Loucy (cell line): ENCODE results near the gene C19orf12.

Experiments used
- H2AFZ ChIP-seq: fragments of 200-600 bp; sonication (generic); 2 replicates; pipeline ENCODE4 v1.6.0; 2016; ENCODE audit warnings: antibody characterized with exemption, mild to moderate bottlenecking, low read length, moderate library complexity
- H3F3A ChIP-seq: fragments of 200-600 bp; 2 replicates; pipeline ENCODE4 v1.6.0; 2016; ENCODE audit warnings: antibody characterized with exemption, low read depth, mild to moderate bottlenecking
- H3K27me3 ChIP-seq: fragments of 200-600 bp; sonication (generic); 2 replicates; pipeline ENCODE4 v1.6.1; 2014; ENCODE audit warnings: low read length, mild to moderate bottlenecking; ENCODE audit not compliant: insufficient read depth, poor library complexity, severe bottlenecking
- H3K36me3 ChIP-seq: fragments of 200-600 bp; sonication (generic); 2 replicates; pipeline ENCODE4 v1.6.1; 2016; ENCODE audit warnings: low read length; ENCODE audit not compliant: insufficient read depth
- H3K4me1 ChIP-seq: fragments of 200-600 bp; sonication (generic); 2 replicates; pipeline ENCODE4 v1.5.1; 2014; ENCODE audit warnings: low read length, mild to moderate bottlenecking; ENCODE audit not compliant: insufficient read depth, poor library complexity, severe bottlenecking
- H3K4me2 ChIP-seq: fragments of 200-600 bp; sonication (generic); 2 replicates; pipeline ENCODE4 v1.6.0; 2014; ENCODE audit warnings: antibody characterized with exemption, low read length, low read depth, mild to moderate bottlenecking; ENCODE audit not compliant: poor library complexity, severe bottlenecking
- H3K4me3 ChIP-seq: fragments of 200-600 bp; sonication (generic); 2 replicates; pipeline ENCODE4 v1.5.1; 2014; ENCODE audit warnings: low read length, mild to moderate bottlenecking, mixed read lengths; ENCODE audit not compliant: poor library complexity, severe bottlenecking
- H3K79me2 ChIP-seq: fragments of 200-600 bp; sonication (generic); 2 replicates; pipeline ENCODE4 v1.6.1; 2014; ENCODE audit warnings: low read length; ENCODE audit not compliant: insufficient read depth
- H3K9ac ChIP-seq: fragments of 200-600 bp; sonication (generic); 2 replicates; pipeline ENCODE4 v1.6.0; 2014; ENCODE audit warnings: mild to moderate bottlenecking, low read depth, low read length, moderate library complexity; ENCODE audit not compliant: poor library complexity, severe bottlenecking
- H3K9me2 ChIP-seq: fragments of 200-600 bp; sonication (generic); replicated peaks from 2 replicates; pipeline ENCODE4 v1.6.1; 2016; ENCODE audit warnings: low read depth, low read length, mixed read lengths
- H3K9me3 ChIP-seq: fragments of 200-600 bp; sonication (generic); 2 replicates; pipeline ENCODE4 v1.6.1; 2014; ENCODE audit warnings: mild to moderate bottlenecking, antibody characterized with exemption, low read length, low read depth; ENCODE audit not compliant: insufficient read depth
- H4K20me1 ChIP-seq: fragments of 200-600 bp; sonication (generic); 2 replicates; pipeline ENCODE4 v1.6.0; 2014; ENCODE audit warnings: antibody characterized with exemption, low read length, mild to moderate bottlenecking; ENCODE audit not compliant: insufficient read depth, poor library complexity, severe bottlenecking
- EZH2phosphoT487 ChIP-seq: fragments of 200-600 bp; IDR thresholded peaks from 2 replicates; pipeline ENCODE4 v1.6.1; 2018; ENCODE audit warnings: antibody characterized with exemption, mild to moderate bottlenecking, moderate library complexity, borderline replicate concordance
- TF ChIP-seq, protein P1 (sequence below): fragments of 200-600 bp; sonication (generic); conservative IDR thresholded peaks from 2 replicates; pipeline ENCODE4 v1.5.1; 2014; ENCODE audit warnings: mild to moderate bottlenecking, antibody characterized with exemption, low read length

C19orf12 gene

DNA sequence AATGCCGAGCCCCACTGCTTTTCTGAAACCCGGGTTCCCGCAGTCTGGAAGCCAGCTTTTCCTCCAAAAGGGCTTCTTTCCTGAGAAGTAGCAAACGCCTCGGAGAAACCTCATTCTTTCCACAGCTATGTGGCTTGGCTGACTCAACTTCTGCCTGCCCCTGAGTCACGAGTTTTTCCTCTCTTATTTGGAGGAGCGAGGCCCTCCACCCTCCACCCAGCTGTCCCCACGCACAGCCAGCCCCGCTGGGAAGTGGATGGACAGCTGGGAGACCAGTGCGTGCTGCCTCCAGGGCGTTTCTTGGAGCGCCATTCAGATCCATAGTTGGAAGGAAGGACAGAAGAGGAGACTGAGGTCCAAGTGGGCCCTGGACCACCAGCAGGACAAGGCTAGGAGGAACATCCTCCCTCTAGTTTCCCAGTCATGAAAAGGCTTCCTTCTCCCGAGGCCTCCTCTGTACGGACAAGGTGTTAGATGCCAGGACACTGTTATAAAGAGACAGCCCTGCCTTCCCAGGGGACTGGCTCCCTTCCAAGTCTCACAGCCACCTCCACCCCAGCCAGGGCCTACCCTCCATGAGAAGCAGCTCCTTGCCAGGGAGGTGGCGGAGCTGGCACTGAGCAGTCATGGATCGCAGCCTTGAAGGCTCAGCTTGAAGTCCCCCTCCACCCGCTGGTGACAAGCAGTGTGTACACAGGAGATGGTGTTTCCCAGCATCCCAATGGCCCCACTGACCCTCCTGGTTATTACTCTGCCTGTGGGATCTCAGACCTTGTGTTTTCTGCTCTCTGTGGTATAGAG is 52.3 kb downstream of the C19orf12 start:
- Histone ChIP-seq H3K4me1 (peaks cover 26% of the 10 kb centered on the region), H3K9me3 (no peaks in the 10 kb centered on the region), H3K9ac (no peak overlapping the region), H3K27me3 (no peaks in the 10 kb centered on the region), H3K36me3 (no peaks in the 10 kb centered on the region), H4K20me1 (no peaks in the 10 kb centered on the region), H3F3A (no peaks in the 10 kb centered on the region), H3K79me2 (peaks cover 24% of the 10 kb centered on the region; the same call in 1 of the 2 replicates), H3K4me2 (no peak overlapping the region), H2AFZ (no peak overlapping the region), H3K9me2 (no peaks in the 10 kb centered on the region), H3K4me3 (no peak overlapping the region)
- TF ChIP-seq EZH2phosphoT487 = no peak
- TF ChIP-seq, protein P1, sequence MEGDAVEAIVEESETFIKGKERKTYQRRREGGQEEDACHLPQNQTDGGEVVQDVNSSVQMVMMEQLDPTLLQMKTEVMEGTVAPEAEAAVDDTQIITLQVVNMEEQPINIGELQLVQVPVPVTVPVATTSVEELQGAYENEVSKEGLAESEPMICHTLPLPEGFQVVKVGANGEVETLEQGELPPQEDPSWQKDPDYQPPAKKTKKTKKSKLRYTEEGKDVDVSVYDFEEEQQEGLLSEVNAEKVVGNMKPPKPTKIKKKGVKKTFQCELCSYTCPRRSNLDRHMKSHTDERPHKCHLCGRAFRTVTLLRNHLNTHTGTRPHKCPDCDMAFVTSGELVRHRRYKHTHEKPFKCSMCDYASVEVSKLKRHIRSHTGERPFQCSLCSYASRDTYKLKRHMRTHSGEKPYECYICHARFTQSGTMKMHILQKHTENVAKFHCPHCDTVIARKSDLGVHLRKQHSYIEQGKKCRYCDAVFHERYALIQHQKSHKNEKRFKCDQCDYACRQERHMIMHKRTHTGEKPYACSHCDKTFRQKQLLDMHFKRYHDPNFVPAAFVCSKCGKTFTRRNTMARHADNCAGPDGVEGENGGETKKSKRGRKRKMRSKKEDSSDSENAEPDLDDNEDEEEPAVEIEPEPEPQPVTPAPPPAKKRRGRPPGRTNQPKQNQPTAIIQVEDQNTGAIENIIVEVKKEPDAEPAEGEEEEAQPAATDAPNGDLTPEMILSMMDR = no peak

DNA sequence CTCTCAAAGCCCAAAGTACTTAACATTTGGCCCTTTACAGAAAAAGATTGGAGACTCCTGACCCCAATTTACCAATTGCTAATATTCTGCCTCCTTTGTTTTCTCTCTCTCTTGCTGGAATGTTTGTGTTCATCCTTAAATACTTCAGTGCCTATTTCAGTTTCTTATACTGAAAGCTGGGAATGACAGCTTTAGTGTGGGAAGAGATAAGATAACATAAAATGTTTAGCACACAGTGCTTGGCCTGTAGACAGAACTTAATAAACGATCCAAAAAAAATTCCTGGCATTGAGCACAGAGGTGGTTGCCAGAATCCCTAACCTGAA is 52.8 kb downstream of the C19orf12 start:
- Histone ChIP-seq H3F3A (no peaks in the 10 kb centered on the region), H2AFZ (no peak overlapping the region), H3K4me3 (no peak overlapping the region), H3K9ac (no peak overlapping the region), H3K4me1 (peaks cover 21% of the 10 kb centered on the region), H4K20me1 (no peaks in the 10 kb centered on the region), H3K9me3 (no peaks in the 10 kb centered on the region), H3K4me2 (no peak overlapping the region), H3K36me3 (no peaks in the 10 kb centered on the region), H3K79me2 (peaks cover 19% of the 10 kb centered on the region; the same call in 1 of the 2 replicates), H3K9me2 (no peaks in the 10 kb centered on the region), H3K27me3 (no peaks in the 10 kb centered on the region)
- no peak for TF ChIP-seq EZH2phosphoT487
- TF ChIP-seq, protein P1 = no peak

DNA sequence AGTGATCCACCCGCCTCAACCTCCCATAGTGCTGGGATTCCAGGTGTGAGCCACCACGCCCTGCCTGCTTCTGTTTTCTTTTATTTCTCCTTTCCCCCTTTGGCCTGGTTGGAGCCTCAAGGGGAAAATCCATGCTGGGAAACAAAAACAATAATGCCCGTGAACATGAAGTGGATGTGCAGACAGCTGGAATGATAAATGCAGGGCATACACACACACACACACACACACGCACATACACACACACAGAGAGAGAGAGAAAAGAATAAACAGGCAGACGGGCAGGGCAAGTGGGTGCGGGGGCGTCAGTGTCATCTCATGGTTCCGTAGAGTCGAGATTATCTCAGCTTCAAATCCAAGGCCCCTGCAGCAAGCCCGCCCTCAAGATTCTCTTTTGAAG is 54.2 kb downstream of the C19orf12 start:
- Histone ChIP-seq H3K9ac (no peak overlapping the region), H3F3A (no peaks in the 10 kb centered on the region), H3K79me2 (peaks cover 5% of the 10 kb centered on the region; the same call in 1 of the 2 replicates), H3K9me3 (no peaks in the 10 kb centered on the region), H3K36me3 (no peaks in the 10 kb centered on the region), H3K4me1 (peaks cover 12% of the 10 kb centered on the region), H2AFZ (no peak overlapping the region), H3K9me2 (no peaks in the 10 kb centered on the region), H4K20me1 (no peaks in the 10 kb centered on the region), H3K4me2 (no peak overlapping the region), H3K27me3 (no peaks in the 10 kb centered on the region), H3K4me3 (no peak overlapping the region)
- TF ChIP-seq, protein P1 = no peak
- TF ChIP-seq EZH2phosphoT487 = no peak
